ENCODE data around the gene EFNA2. TPM values are rescaled to one million over a fixed set of nuclear protein-coding genes. Genes with fewer than 3 reads are reported as not detected.
A peak's percentile ranks its signal among the peaks of the same experiment; 100 is the strongest.

Gene EFNA2
- total and polyA plus RNA-seq, 2 of the 8 experiments (the other 6 are each of a cell fraction or from before 2014, with no cell fraction given), result 4.0 to 7.0 TPM

DNA sequence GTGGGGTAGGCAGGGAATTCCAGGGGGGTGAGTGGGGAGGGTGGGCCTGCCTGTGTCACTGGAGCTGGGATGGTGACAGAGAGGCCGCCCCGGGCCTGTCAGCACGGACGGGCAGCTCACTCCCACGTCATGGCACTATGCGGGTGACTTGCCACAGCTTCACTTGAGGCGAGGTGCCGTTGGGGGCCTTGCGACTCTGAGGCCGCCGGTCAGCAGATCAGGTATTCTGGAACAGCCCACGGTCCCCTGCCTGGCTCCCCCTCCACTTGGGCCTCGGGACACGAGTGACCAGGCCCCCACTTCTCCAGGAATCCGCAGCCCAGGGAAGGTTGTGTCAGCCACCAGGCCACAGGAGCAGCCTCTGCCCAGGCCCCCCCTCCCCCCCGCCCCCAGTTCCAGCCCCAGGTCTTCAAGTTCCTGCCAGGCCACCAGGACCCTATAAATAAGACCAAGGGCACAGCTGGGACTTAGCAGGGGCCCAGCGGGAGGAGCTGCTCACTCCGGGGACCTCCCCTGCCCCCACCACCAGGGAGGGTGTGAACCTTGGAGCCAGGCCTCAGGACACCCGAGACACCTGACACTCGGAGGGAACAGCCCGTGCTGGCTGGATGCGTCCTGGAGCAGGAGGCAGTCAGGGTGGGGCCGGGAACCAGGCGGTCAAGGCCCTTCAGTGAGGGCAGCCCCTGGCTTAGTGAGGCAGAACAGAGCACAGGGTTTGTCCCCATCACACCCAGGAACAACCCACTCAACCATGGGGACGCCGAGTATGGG is 40.0 kb upstream of the EFNA2 start:
- H3K79me1 ChIP-seq (ENCODE audit: low read depth, low read length), result peaks cover 9% of the 10 kb centered on the region
- H3K23ac ChIP-seq (ENCODE audit: insufficient read length), result no peak overlapping the region
- H2BK5ac ChIP-seq (ENCODE audit: low read depth, low read length), result no peak overlapping the region
- no peak overlapping the region for H2BK120ac ChIP-seq (replicated peaks; ENCODE audit: low read depth, low read length)
- H4K20me1 ChIP-seq (replicated peaks in 1 of 2; ENCODE audit: control insufficient read depth in 1 of 2, insufficient read depth in 2 of 2, low read length in 2 of 2), result peaks cover 0 to 9% of the 10 kb centered on the region in 2 experiments
- H3K79me2 ChIP-seq (ENCODE audit: control insufficient read depth in 1 of 2, insufficient read depth in 2 of 2, low read length in 2 of 2), result peaks cover 0 to 15% of the 10 kb centered on the region in 2 experiments; a peak in 1 of 4 replicates
- H2BK12ac ChIP-seq (ENCODE audit: low read depth, low read length), result no peak overlapping the region
- H4K5ac ChIP-seq (ENCODE audit: insufficient read length, low read depth, low read length), result no peak overlapping the region
- DNase-seq (ENCODE audit: low read depth in 1 of 2, low spot score in 2 of 2), result no peak
- no peak overlapping the region for H3K56ac ChIP-seq (replicated peaks; ENCODE audit: insufficient read length, low read depth, low read length)
- ChIA-PET POLR2A (ENCODE audit: partially characterized antibody) (interaction anchor here (0.6 to 10.1 kb wide), 8 partner anchors 8 to 175 kb away, joined by 3 to 355 read pairs (median 4); partner anchors contain the start of genes CIRBP and FAM174C), CTCF (ENCODE audit: partially characterized antibody) (interaction anchor here (0.6 to 7.7 kb wide), 7 partner anchors 17 to 719 kb away, joined by 3 to 212 read pairs (median 14); partner anchors contain the start of gene CIRBP)
- H3K27me3 ChIP-seq (replicated peaks in 1 of 4; ENCODE audit: control insufficient read depth in 3 of 4, extremely low read depth in 1 of 4, insufficient read depth in 3 of 4, low read length in 3 of 4), result no peaks in the 10 kb centered on the region
- H3K23me2 ChIP-seq (ENCODE audit: low read depth, low read length), result peaks cover 4% of the 10 kb centered on the region; the same call in 1 of the 2 replicates
- peaks cover 0 to 21% (median 7%) of the 10 kb centered on the region in 4 experiments; a peak in 6 of 7 replicates for H3K4me1 ChIP-seq (replicated peaks in 1 of 4; ENCODE audit: control insufficient read depth in 3 of 4, insufficient read depth in 4 of 4, low read length in 3 of 4)
- H4K91ac ChIP-seq (replicated peaks; ENCODE audit: insufficient read length, low read length), result no peak overlapping the region
- 91% methylated on average over 25 of the region's 26 CpGs; no CpG with 5 or more reads in 1 of the 2 experiments for WGBS, 2 experiments (ENCODE audit: extremely low coverage in 1 of 2, insufficient coverage in 1 of 2, insufficient read length in 1 of 2, insufficient replicate concordance in 2 of 2, low coverage in 1 of 2, low lambda C conversion rate in 2 of 2, missing lambda C conversion rate in 1 of 2)
- no peak overlapping the region for H3K4me2 ChIP-seq (ENCODE audit: insufficient read depth in 1 of 2, low read depth in 2 of 2, low read length in 2 of 2)
- H2BK20ac ChIP-seq (ENCODE audit: low read length), result no peak overlapping the region
- no peak overlapping the region for H3K4me3 ChIP-seq (ENCODE audit: extremely low read depth in 1 of 4, insufficient read depth in 2 of 4, low read depth in 3 of 4, low read length in 4 of 4)
- H4K8ac ChIP-seq (ENCODE audit: extremely low read depth, insufficient read depth, low read length), result no peak overlapping the region
- FAIRE-seq, result no peak
- no peak overlapping the region for H3K4ac ChIP-seq (replicated peaks; ENCODE audit: insufficient read length, low read depth, low read length)
- peaks cover 0 to 8% (median 0%) of the 10 kb centered on the region in 4 experiments; a peak in 2 of 8 replicates for H3K36me3 ChIP-seq (ENCODE audit: control insufficient read depth in 2 of 4, insufficient read depth in 4 of 4, low read length in 3 of 4)
- H3K18ac ChIP-seq (ENCODE audit: extremely low read depth, low read length), result no peak overlapping the region; the same call in 1 of the 2 replicates
- no peak overlapping the region for H2AFZ ChIP-seq (ENCODE audit: low read length)
- 0 out of 2 replicates have a peak overlapping the region, but pooled peaks have one; percentile 75 for H2AK5ac ChIP-seq (ENCODE audit: low read depth, low read length)
- no peak overlapping the region for H3K27ac ChIP-seq (ENCODE audit: low read depth, low read length)
- H3K9ac ChIP-seq (replicated peaks in 1 of 4; ENCODE audit: extremely low read depth in 1 of 4, low read depth in 3 of 4, low read length in 3 of 4), result no peak overlapping the region
- H2BK15ac ChIP-seq (ENCODE audit: low read length), result no peak overlapping the region
- no peaks in the 10 kb centered on the region for H3K9me3 ChIP-seq (ENCODE audit: insufficient read depth in 2 of 2, low read depth in 1 of 2, low read length in 1 of 2)
- no peak overlapping the region for H3K14ac ChIP-seq (ENCODE audit: insufficient read length)
- TF ChIP-seq SP1 (IDR thresholded peaks at IDR 0.05; ENCODE audit: low read depth, low read length), result no peak
- no peak for TF ChIP-seq TAF7 (optimal IDR thresholded peaks at IDR 0.05; ENCODE audit: borderline replicate concordance, low read depth, low read length)
- TF ChIP-seq SRF (IDR thresholded peaks at IDR 0.05; ENCODE audit: low read depth, low read length), result no peak
- no peak for TF ChIP-seq CTBP2 (IDR thresholded peaks at IDR 0.05; ENCODE audit: borderline replicate concordance, insufficient read depth, insufficient read length, low read length)
- TF ChIP-seq JUND (IDR thresholded peaks at IDR 0.05; ENCODE audit: low read length), result no peak
- no peak for TF ChIP-seq NRF1 (IDR thresholded peaks at IDR 0.05; ENCODE audit: low read depth, low read length)
- no peak for TF ChIP-seq CHD2 (IDR thresholded peaks at IDR 0.05; ENCODE audit: low read length)
- TF ChIP-seq E2F6 (IDR thresholded peaks at IDR 0.05), result no peak
- no peak for TF ChIP-seq BCL11A (IDR thresholded peaks at IDR 0.05; ENCODE audit: low read depth in 2 of 2, low read length in 2 of 2)
